Retinal pigment epithelial cell (primary cell): Measurements from ENCODE around the gene SEMA6A.

Experiments used
- DNase-seq: peaks from one replicate; pipeline ENCODE4 v3.0.0-alpha.2; 2010; ENCODE audit warnings: low read depth
- H3K4me3 ChIP-seq: 2 replicates; pipeline ENCODE4 v1.5.1; 2011; ENCODE audit warnings: mild to moderate bottlenecking, low read length, control low read depth, moderate library complexity
- CTCF ChIP-seq: conservative IDR thresholded peaks from 2 replicates; pipeline ENCODE4 v1.5.1; 2011; ENCODE audit warnings: low read depth, low read length, control low read depth, inconsistent platforms

The SEMA6A gene

GRCh38 chr5:116420540-116420939 lies 154.1 kb downstream of the SEMA6A start:
- no peak overlapping the region for H3K4me3 ChIP-seq
- DNase-seq, result no peak
- no peak for TF ChIP-seq CTCF

GRCh38 chr5:116419258-116419657 lies 155.4 kb downstream of the SEMA6A start:
- TF ChIP-seq CTCF, result no peak
- DNase-seq, result no peak
- H3K4me3 ChIP-seq, result no peak overlapping the region

GRCh38 chr5:116418774-116419173 lies 155.8 kb downstream of the SEMA6A start:
- no peak for TF ChIP-seq CTCF
- DNase-seq, result no peak
- H3K4me3 ChIP-seq, result no peak overlapping the region

- TF ChIP-seq CTCF, result no peak
- H3K4me3 ChIP-seq, result no peak overlapping the region
- DNase-seq, result no peak
Observed at GRCh38 chr5:116418016-116418415, 156.6 kb downstream of the SEMA6A start.

- no peak for DNase-seq
- no peak for TF ChIP-seq CTCF
- no peak overlapping the region for H3K4me3 ChIP-seq
Observed at GRCh38 chr5:116415989-116416388, 158.6 kb downstream of the SEMA6A start.

GRCh38 chr5:116415182-116415581 lies 159.4 kb downstream of the SEMA6A start:
- no peak for TF ChIP-seq CTCF
- no peak overlapping the region for H3K4me3 ChIP-seq
- no peak for DNase-seq

- H3K4me3 ChIP-seq, result no peak overlapping the region
- DNase-seq, result no peak
- TF ChIP-seq CTCF, result no peak
Observed at GRCh38 chr5:116411101-116411571, 163.5 kb downstream of the SEMA6A start.
